HEK293 (cell line): ENCODE data around the gene BTBD10.

Experiments
- BCL11A ChIP-seq: fragments of 450-650 bp; formaldehyde crosslinking; IDR thresholded peaks from 2 replicates; pipeline ENCODE4 v1.5.1; 2016; ENCODE audit warnings: low read depth, missing biosample characterization, missing genetic modification characterization
- BCL11B ChIP-seq: fragments of 450-650 bp; formaldehyde crosslinking; IDR thresholded peaks from 2 replicates; pipeline ENCODE4 v1.5.1; 2016; ENCODE audit warnings: low read depth, missing biosample characterization, missing genetic modification characterization
- GLI4 ChIP-seq: fragments of 450-650 bp; formaldehyde crosslinking; IDR thresholded peaks from 2 replicates; pipeline ENCODE4 v1.5.1; 2016; ENCODE audit warnings: missing biosample characterization, missing genetic modification characterization
- KLF1 ChIP-seq: fragments of 450-650 bp; formaldehyde crosslinking; IDR thresholded peaks from 2 replicates; pipeline ENCODE4 v1.5.1; 2016; ENCODE audit warnings: missing biosample characterization, missing genetic modification characterization
- KLF9 ChIP-seq: fragments of 450-650 bp; formaldehyde crosslinking; IDR thresholded peaks from 2 replicates; pipeline ENCODE4 v1.5.1; 2016; ENCODE audit warnings: missing biosample characterization, missing genetic modification characterization, low read depth
- ZBTB48 ChIP-seq: fragments of 450-650 bp; formaldehyde crosslinking; IDR thresholded peaks from 2 replicates; pipeline ENCODE4 v1.5.1; 2016; ENCODE audit warnings: missing biosample characterization, missing genetic modification characterization
- ZFP3 ChIP-seq: fragments of 450-650 bp; formaldehyde crosslinking; IDR thresholded peaks from 2 replicates; pipeline ENCODE4 v1.5.1; 2016; ENCODE audit warnings: low read depth, missing biosample characterization, missing genetic modification characterization
- ZNF140 ChIP-seq: fragments of 450-650 bp; formaldehyde crosslinking; IDR thresholded peaks from 2 replicates; pipeline ENCODE4 v1.5.1; 2016; ENCODE audit warnings: missing biosample characterization, missing genetic modification characterization
- ZNF146 ChIP-seq: fragments of 450-650 bp; formaldehyde crosslinking; IDR thresholded peaks from 2 replicates; pipeline ENCODE4 v1.5.1; 2016; ENCODE audit warnings: missing biosample characterization, missing genetic modification characterization
- ZNF155 ChIP-seq: fragments of 450-650 bp; formaldehyde crosslinking; IDR thresholded peaks from 2 replicates; pipeline ENCODE4 v1.5.1; 2016; ENCODE audit warnings: missing biosample characterization, missing genetic modification characterization
- ZNF175 ChIP-seq: fragments of 450-650 bp; formaldehyde crosslinking; IDR thresholded peaks from 2 replicates; pipeline ENCODE4 v1.5.1; 2016; ENCODE audit warnings: missing biosample characterization, missing genetic modification characterization
- ZNF184 ChIP-seq: fragments of 450-650 bp; IDR thresholded peaks from 2 replicates; pipeline ENCODE4 v1.5.1; 2018; ENCODE audit warnings: missing biosample characterization, mild to moderate bottlenecking, missing genetic modification characterization
- ZNF2 ChIP-seq: fragments of 450-650 bp; formaldehyde crosslinking; IDR thresholded peaks from 2 replicates; pipeline ENCODE4 v1.5.1; 2016; ENCODE audit warnings: missing biosample characterization, missing genetic modification characterization
- ZNF23 ChIP-seq: fragments of 450-650 bp; formaldehyde crosslinking; IDR thresholded peaks from 2 replicates; pipeline ENCODE4 v1.5.1; 2016; ENCODE audit warnings: missing biosample characterization, missing genetic modification characterization, borderline replicate concordance
- ZNF24 ChIP-seq: fragments of 450-650 bp; formaldehyde crosslinking; IDR thresholded peaks from 2 replicates; pipeline ENCODE4 v1.5.1; 2016; ENCODE audit warnings: missing biosample characterization, missing genetic modification characterization
- ZNF266 ChIP-seq: fragments of 450-650 bp; formaldehyde crosslinking; IDR thresholded peaks from 2 replicates; pipeline ENCODE4 v1.5.1; 2016; ENCODE audit warnings: missing biosample characterization, missing genetic modification characterization, low read depth
- ZNF391 ChIP-seq: fragments of 450-650 bp; formaldehyde crosslinking; IDR thresholded peaks from 2 replicates; pipeline ENCODE4 v1.5.1; 2016; ENCODE audit warnings: low read depth, missing biosample characterization, missing genetic modification characterization, borderline replicate concordance
- ZNF433 ChIP-seq: fragments of 450-650 bp; formaldehyde crosslinking; IDR thresholded peaks from 2 replicates; pipeline ENCODE4 v1.5.1; 2016; ENCODE audit warnings: missing biosample characterization, missing genetic modification characterization, low read depth
- ZNF558 ChIP-seq: fragments of 450-650 bp; formaldehyde crosslinking; IDR thresholded peaks from 2 replicates; pipeline ENCODE4 v1.5.1; 2016; ENCODE audit warnings: missing biosample characterization, missing genetic modification characterization
- ZNF600 ChIP-seq: fragments of 450-650 bp; formaldehyde crosslinking; IDR thresholded peaks from 2 replicates; pipeline ENCODE4 v1.5.1; 2016; ENCODE audit warnings: missing biosample characterization, missing genetic modification characterization
- ZNF701 ChIP-seq: fragments of 450-650 bp; formaldehyde crosslinking; IDR thresholded peaks from 2 replicates; pipeline ENCODE4 v1.5.1; 2016; ENCODE audit warnings: missing biosample characterization, missing genetic modification characterization
- ZNF768 ChIP-seq: fragments of 450-650 bp; formaldehyde crosslinking; IDR thresholded peaks from 2 replicates; pipeline ENCODE4 v1.5.1; 2018; ENCODE audit warnings: missing biosample characterization, mild to moderate bottlenecking, missing genetic modification characterization
- ZNF791 ChIP-seq: fragments of 450-650 bp; formaldehyde crosslinking; IDR thresholded peaks from 2 replicates; pipeline ENCODE4 v1.5.1; 2016; ENCODE audit warnings: missing biosample characterization, missing genetic modification characterization
- TF ChIP-seq, protein P1 (sequence below): fragments of 450-650 bp; formaldehyde crosslinking; IDR thresholded peaks from 2 replicates; pipeline ENCODE4 v1.5.1; 2016; ENCODE audit warnings: missing biosample characterization, missing genetic modification characterization, low read depth
- TF ChIP-seq, protein P2 (sequence below): fragments of 450-650 bp; formaldehyde crosslinking; IDR thresholded peaks from 2 replicates; pipeline ENCODE4 v1.5.1; 2016; ENCODE audit warnings: missing biosample characterization, missing genetic modification characterization
- TF ChIP-seq, protein P3 (sequence below): fragments of 450-650 bp; formaldehyde crosslinking; optimal IDR thresholded peaks from 2 replicates; pipeline ENCODE3; 2016; ENCODE audit warnings: missing biosample characterization, mild to moderate bottlenecking, missing genetic modification characterization
- TF ChIP-seq, protein P4 (sequence below): fragments of 450-650 bp; formaldehyde crosslinking; IDR thresholded peaks from 2 replicates; pipeline ENCODE4 v1.5.1; 2017; ENCODE audit warnings: missing biosample characterization, missing genetic modification characterization
- TF ChIP-seq, protein P5 (sequence below): fragments of 450-650 bp; IDR thresholded peaks from 2 replicates; pipeline ENCODE4 v1.5.1; 2018; ENCODE audit warnings: missing biosample characterization, missing genetic modification characterization
- TF ChIP-seq, protein P6 (sequence below): fragments of 450-650 bp; formaldehyde crosslinking; IDR thresholded peaks from 2 replicates; pipeline ENCODE4 v1.5.1; 2016; ENCODE audit warnings: missing biosample characterization, missing genetic modification characterization, low read depth

BTBD10 gene

DNA sequence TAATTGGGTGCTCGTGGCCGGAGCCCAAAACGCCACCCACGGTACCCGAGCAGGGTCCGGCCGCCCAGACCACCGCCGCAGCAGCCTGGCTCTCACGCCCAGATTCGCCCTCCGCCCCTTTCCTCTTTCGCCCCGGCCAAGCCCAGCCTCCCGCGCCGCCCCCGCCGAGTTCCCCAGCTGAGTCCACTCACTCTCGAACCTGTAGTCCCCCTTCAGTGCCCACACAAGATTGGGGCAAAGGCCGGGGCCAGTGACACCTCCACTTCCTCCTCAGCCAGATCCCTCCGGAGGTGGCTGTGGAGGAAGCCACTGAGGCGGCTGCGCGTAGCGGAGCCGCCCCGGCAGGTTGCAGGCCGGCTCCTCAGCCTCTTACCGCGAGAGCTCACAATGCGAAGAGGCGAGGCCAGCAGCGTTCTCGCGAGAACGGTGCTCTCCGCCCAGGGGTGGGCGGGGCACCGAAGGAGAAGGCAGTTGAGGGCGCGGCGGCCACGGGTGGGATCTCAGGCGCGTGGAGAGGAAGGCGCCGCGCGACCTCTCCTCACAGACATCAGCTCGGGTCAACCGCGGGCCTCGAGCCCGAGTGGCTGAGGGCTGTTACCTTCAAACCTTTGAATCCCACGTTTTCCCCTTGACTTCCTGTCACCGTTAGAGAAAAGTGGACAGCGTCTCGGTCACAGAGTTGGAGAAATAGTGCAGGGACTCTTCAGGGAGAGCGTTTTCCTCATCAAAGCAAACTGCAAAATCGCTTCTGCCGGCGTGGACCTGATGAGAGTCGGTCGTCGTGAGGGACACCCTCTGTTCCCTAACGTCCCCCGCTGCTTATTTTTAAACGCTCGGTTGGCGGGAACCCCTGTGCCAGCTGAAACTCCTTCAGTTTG lies at the start of gene BTBD10 (continued):
- no peak for TF ChIP-seq ZNF791 (tag by site-specific recombination)
- TF ChIP-seq ZNF175 (tag by site-specific recombination) = no peak
- TF ChIP-seq ZNF184 (tag by site-specific recombination) = no peak
- TF ChIP-seq ZNF433 = no peak
- TF ChIP-seq, protein P1, sequence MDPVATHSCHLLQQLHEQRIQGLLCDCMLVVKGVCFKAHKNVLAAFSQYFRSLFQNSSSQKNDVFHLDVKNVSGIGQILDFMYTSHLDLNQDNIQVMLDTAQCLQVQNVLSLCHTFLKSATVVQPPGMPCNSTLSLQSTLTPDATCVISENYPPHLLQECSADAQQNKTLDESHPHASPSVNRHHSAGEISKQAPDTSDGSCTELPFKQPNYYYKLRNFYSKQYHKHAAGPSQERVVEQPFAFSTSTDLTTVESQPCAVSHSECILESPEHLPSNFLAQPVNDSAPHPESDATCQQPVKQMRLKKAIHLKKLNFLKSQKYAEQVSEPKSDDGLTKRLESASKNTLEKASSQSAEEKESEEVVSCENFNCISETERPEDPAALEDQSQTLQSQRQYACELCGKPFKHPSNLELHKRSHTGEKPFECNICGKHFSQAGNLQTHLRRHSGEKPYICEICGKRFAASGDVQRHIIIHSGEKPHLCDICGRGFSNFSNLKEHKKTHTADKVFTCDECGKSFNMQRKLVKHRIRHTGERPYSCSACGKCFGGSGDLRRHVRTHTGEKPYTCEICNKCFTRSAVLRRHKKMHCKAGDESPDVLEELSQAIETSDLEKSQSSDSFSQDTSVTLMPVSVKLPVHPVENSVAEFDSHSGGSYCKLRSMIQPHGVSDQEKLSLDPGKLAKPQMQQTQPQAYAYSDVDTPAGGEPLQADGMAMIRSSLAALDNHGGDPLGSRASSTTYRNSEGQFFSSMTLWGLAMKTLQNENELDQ (tag by site-specific recombination) = no peak
- no peak for TF ChIP-seq ZNF768 (tag by site-specific recombination)
- peak; percentile 63 for TF ChIP-seq ZBTB48 (tag by site-specific recombination)
- no peak for TF ChIP-seq ZNF146 (tag by site-specific recombination)
- TF ChIP-seq ZNF701 (tag by site-specific recombination) = no peak
- TF ChIP-seq ZNF23 (tag by site-specific recombination) = no peak
- TF ChIP-seq ZNF2 (tag by site-specific recombination) = no peak
- no peak for TF ChIP-seq BCL11B (tag by site-specific recombination)
- no peak for TF ChIP-seq ZNF140 (tag by site-specific recombination)
- TF ChIP-seq ZNF24 (tag by site-specific recombination) = no peak
- TF ChIP-seq, protein P2, sequence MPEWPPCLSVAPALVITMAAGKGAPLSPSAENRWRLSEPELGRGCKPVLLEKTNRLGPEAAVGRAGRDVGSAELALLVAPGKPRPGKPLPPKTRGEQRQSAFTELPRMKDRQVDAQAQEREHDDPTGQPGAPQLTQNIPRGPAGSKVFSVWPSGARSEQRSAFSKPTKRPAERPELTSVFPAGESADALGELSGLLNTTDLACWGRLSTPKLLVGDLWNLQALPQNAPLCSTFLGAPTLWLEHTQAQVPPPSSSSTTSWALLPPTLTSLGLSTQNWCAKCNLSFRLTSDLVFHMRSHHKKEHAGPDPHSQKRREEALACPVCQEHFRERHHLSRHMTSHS (tag by site-specific recombination) = no peak
- TF ChIP-seq BCL11A (tag by site-specific recombination) = no peak
- TF ChIP-seq, protein P3, sequence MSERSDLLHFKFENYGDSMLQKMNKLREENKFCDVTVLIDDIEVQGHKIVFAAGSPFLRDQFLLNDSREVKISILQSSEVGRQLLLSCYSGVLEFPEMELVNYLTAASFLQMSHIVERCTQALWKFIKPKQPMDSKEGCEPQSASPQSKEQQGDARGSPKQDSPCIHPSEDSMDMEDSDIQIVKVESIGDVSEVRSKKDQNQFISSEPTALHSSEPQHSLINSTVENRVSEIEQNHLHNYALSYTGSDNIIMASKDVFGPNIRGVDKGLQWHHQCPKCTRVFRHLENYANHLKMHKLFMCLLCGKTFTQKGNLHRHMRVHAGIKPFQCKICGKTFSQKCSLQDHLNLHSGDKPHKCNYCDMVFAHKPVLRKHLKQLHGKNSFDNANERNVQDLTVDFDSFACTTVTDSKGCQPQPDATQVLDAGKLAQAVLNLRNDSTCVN (tag by site-specific recombination) = peak; percentile 61
- TF ChIP-seq ZNF155 (tag by site-specific recombination) = no peak
- TF ChIP-seq KLF9 = peak; percentile 93
- peak; percentile 55; the same call in 1 of the 2 replicates for TF ChIP-seq ZNF600 (tag by site-specific recombination)
- TF ChIP-seq ZFP3 (tag by site-specific recombination) = no peak
- TF ChIP-seq ZNF391 (tag by site-specific recombination) = no peak
- TF ChIP-seq ZNF266 = no peak
- peak; percentile 77 for TF ChIP-seq KLF1
- TF ChIP-seq, protein P4, sequence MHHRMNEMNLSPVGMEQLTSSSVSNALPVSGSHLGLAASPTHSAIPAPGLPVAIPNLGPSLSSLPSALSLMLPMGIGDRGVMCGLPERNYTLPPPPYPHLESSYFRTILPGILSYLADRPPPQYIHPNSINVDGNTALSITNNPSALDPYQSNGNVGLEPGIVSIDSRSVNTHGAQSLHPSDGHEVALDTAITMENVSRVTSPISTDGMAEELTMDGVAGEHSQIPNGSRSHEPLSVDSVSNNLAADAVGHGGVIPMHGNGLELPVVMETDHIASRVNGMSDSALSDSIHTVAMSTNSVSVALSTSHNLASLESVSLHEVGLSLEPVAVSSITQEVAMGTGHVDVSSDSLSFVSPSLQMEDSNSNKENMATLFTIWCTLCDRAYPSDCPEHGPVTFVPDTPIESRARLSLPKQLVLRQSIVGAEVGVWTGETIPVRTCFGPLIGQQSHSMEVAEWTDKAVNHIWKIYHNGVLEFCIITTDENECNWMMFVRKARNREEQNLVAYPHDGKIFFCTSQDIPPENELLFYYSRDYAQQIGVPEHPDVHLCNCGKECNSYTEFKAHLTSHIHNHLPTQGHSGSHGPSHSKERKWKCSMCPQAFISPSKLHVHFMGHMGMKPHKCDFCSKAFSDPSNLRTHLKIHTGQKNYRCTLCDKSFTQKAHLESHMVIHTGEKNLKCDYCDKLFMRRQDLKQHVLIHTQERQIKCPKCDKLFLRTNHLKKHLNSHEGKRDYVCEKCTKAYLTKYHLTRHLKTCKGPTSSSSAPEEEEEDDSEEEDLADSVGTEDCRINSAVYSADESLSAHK = no peak
- TF ChIP-seq, protein P5, sequence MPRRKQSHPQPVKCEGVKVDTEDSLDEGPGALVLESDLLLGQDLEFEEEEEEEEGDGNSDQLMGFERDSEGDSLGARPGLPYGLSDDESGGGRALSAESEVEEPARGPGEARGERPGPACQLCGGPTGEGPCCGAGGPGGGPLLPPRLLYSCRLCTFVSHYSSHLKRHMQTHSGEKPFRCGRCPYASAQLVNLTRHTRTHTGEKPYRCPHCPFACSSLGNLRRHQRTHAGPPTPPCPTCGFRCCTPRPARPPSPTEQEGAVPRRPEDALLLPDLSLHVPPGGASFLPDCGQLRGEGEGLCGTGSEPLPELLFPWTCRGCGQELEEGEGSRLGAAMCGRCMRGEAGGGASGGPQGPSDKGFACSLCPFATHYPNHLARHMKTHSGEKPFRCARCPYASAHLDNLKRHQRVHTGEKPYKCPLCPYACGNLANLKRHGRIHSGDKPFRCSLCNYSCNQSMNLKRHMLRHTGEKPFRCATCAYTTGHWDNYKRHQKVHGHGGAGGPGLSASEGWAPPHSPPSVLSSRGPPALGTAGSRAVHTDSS (tag by site-specific recombination) = no peak
- TF ChIP-seq, protein P6, sequence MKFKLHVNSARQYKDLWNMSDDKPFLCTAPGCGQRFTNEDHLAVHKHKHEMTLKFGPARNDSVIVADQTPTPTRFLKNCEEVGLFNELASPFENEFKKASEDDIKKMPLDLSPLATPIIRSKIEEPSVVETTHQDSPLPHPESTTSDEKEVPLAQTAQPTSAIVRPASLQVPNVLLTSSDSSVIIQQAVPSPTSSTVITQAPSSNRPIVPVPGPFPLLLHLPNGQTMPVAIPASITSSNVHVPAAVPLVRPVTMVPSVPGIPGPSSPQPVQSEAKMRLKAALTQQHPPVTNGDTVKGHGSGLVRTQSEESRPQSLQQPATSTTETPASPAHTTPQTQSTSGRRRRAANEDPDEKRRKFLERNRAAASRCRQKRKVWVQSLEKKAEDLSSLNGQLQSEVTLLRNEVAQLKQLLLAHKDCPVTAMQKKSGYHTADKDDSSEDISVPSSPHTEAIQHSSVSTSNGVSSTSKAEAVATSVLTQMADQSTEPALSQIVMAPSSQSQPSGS (tag by site-specific recombination) = no peak
- no peak for TF ChIP-seq GLI4 (tag by site-specific recombination)
- no peak for TF ChIP-seq ZNF558 (tag by site-specific recombination)
